Left ventricle myocardium inferior (tissue), 1 donor: ENCODE measurements around the gene GRM8. TPM values are rescaled to one million over a fixed set of nuclear protein-coding genes. Genes with fewer than 3 reads are reported as not detected.

ENCODE experiments used
- DNase-seq: peaks from one replicate; pipeline ENCODE4 v3.0.0-alpha.2; 2020
- H3K27ac ChIP-seq: fragments of 200-600 bp; replicated peaks from 2 replicates; pipeline ENCODE4 v1.8.0; 2021
- H3K27me3 ChIP-seq: fragments of 200-600 bp; 2 replicates; pipeline ENCODE4 v1.8.0; 2021; ENCODE audit warnings: low read depth
- H3K36me3 ChIP-seq: fragments of 200-600 bp; 2 replicates; pipeline ENCODE4 v1.8.0; 2021
- H3K4me1 ChIP-seq: fragments of 200-600 bp; 2 replicates; pipeline ENCODE4 v1.8.0; 2021
- H3K4me3 ChIP-seq: fragments of 200-600 bp; 2 replicates; pipeline ENCODE4 v1.8.0; 2021; ENCODE audit warnings: mild to moderate bottlenecking, moderate library complexity
- H3K9me3 ChIP-seq: fragments of 200-600 bp; replicated peaks from 2 replicates; pipeline ENCODE4 v1.8.0; 2021
- CTCF ChIP-seq: fragments of 200-600 bp; IDR thresholded peaks from 2 replicates; pipeline ENCODE4 v1.8.0; 2021; ENCODE audit warnings: antibody characterized with exemption, mild to moderate bottlenecking, borderline replicate concordance
- intact Hi-C: fragments of 100-400 bp; cut with micrococcal nuclease; formaldehyde crosslinking; loops from one replicate; pipeline ENCODE4 v1.11.0; 2022
- total RNA-seq: library from RNA; stranded (reverse); fragmentation: NEBNext Ultra II Directional; extraction: Animal tissue kit (Norgen Biotek cat#: 25700); gene quantifications from one replicate; pipeline ENCODE4 v1.2.1, GENCODE V29; 2021
- donor health status: DM: no; HTN: yes; CAD: no; lungs with severe emphysema.

GRM8 gene
- total RNA-seq, 1 donor from 2014 or later, result 0.69 TPM

- Histone ChIP-seq H3K27me3 (peaks cover 92% of the 10 kb centered on the region), H3K36me3 (no peaks in the 10 kb centered on the region), H3K4me3 (peak overlapping the region; percentile 85), H3K9me3 (no peaks in the 10 kb centered on the region), H3K4me1 (peaks cover 36% of the 10 kb centered on the region), H3K27ac (no peak overlapping the region)
- no peak for DNase-seq
- peak; percentile 21 for TF ChIP-seq CTCF
- intact Hi-C loops, result no loop called here
These were observed 1.5 kb upstream of the GRM8 start for GRCh38 chr7:127254163-127254684.

DNA sequence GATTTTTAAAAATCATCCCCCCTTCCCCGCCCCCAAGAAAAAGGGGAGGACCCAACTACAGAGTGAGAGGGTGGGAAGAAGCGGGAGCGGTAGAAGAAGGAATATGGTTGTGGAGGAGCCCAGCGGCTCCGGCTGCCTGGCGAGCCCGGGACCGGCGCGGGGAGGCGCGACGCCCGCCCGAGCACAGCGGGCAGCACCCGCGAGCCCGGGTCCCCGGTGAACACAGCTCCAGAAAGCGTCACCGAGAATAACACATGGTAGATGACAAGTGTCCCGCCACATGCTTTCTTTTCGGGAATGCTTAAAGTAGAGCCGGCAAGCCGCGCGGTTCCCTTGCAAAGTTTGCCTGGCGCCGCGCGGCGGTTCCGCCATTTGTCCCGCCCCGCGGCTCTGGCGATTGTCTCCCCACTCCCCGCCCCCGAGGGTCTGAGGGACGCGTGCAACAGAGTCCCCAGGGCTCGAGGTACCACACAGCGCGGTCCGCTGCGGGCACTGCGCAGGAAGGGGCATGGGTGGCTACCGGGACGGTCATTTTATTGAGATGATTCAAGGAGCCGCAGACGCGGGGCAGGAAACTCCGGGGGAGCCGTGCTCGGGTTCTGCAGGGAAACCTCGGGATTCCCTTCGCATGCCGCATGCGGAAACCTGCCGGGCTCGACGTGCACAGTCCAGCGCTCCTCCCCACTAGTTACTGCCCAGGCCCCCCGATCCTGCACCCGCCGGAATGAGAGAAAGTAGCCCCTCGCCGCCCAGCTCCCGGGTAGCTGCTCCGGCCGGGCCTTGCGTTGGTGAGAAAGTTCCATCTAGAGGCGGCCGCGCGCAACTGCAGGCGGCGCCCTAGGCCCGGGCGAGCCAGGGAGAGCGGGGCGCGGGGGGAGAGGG, 781 bp upstream of the GRM8 start:
- peaks cover 92% of the 10 kb centered on the region for H3K27me3 ChIP-seq
- TF ChIP-seq CTCF, result peak; percentile 94
- H3K4me1 ChIP-seq, result peaks cover 36% of the 10 kb centered on the region
- no peaks in the 10 kb centered on the region for H3K36me3 ChIP-seq
- intact Hi-C loops, result no loop called here
- H3K4me3 ChIP-seq, result peak overlapping the region; percentile 85
- H3K9me3 ChIP-seq, result no peaks in the 10 kb centered on the region
- peak; percentile 60 for DNase-seq
- no peak overlapping the region for H3K27ac ChIP-seq

DNA sequence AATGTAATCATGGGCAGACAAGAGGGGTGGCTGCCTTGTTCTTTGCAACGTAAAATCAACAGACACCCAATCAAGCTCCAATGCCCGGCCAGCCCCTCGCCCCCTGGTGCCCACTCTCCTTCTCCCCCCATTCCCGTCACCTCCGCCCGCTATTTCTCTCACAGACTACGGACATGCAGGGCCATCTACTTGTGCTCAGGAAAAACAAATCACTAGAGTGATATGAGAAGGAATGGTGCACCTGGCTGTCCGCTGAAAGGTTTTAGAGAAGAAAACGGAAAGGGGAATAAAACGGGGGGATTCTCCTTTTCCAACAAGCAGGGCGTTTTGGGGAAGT, 396 bp downstream of the GRM8 start:
- H3K36me3 ChIP-seq, result no peaks in the 10 kb centered on the region
- peaks cover 92% of the 10 kb centered on the region for H3K27me3 ChIP-seq
- TF ChIP-seq CTCF, result no peak
- intact Hi-C loops, result no loop called here
- H3K4me3 ChIP-seq, result peak overlapping the region; percentile 85
- H3K9me3 ChIP-seq, result no peaks in the 10 kb centered on the region
- H3K4me1 ChIP-seq, result peaks cover 36% of the 10 kb centered on the region
- H3K27ac ChIP-seq, result no peak overlapping the region
- no peak for DNase-seq

GRCh38 chr7:127251465-127252376, 1.0 kb downstream of the GRM8 start:
- Histone ChIP-seq H3K27me3 (peaks cover 92% of the 10 kb centered on the region), H3K4me1 (peaks cover 36% of the 10 kb centered on the region), H3K27ac (no peak overlapping the region), H3K9me3 (no peaks in the 10 kb centered on the region), H3K36me3 (no peaks in the 10 kb centered on the region), H3K4me3 (peak overlapping the region; percentile 85)
- intact Hi-C loops, result no loop called here
- DNase-seq, result no peak
- TF ChIP-seq CTCF, result no peak

- H3K27ac ChIP-seq, result no peak overlapping the region
- intact Hi-C loops, result no loop called here
- peaks cover 36% of the 10 kb centered on the region for H3K4me1 ChIP-seq
- H3K36me3 ChIP-seq, result no peaks in the 10 kb centered on the region
- peak overlapping the region; percentile 85 for H3K4me3 ChIP-seq
- H3K9me3 ChIP-seq, result no peaks in the 10 kb centered on the region
- no peak for TF ChIP-seq CTCF
- DNase-seq, result no peak
- H3K27me3 ChIP-seq, result peaks cover 91% of the 10 kb centered on the region
These were observed 1.7 kb downstream of the GRM8 start for GRCh38 chr7:127251036-127251464.
